Activated B cell treated with CpG ODN at 0.5 μM for 24 hours (primary cell): ENCODE measurements around the gene AS3MT. TPM values are rescaled to one million over a fixed set of nuclear protein-coding genes. Genes with fewer than 3 reads are reported as not detected.

Source experiments
- ATAC-seq: fragments of 200-7000 bp; cut with Tn5 transposase; one replicate; pipeline ENCODE4 v1.10.0; 2021; ENCODE audit warnings: low read depth, mild to moderate bottlenecking, moderate library complexity
- CTCF ChIA-PET: fragments of 350-600 bp; sonication (Branson Sonifier 250); formaldehyde crosslinking; loops from one replicate; lab custom pipeline; 2021; ENCODE audit warnings: antibody characterized with exemption; lab: Charles Lee
- POLR2A ChIA-PET: fragments of 350-600 bp; sonication (Branson Sonifier 250); formaldehyde crosslinking; loops from one replicate; lab custom pipeline; 2021; ENCODE audit warnings: antibody characterized with exemption; lab: Charles Lee
- DNase-seq: peaks from one replicate; pipeline ENCODE4 v3.0.0; 2022
- H3K27ac Mint-ChIP-seq: one replicate; pipeline ENCODE4 v1.8.0; 2020; ENCODE audit warnings: mixed read lengths
- H3K27me3 Mint-ChIP-seq: one replicate; pipeline ENCODE4 v1.8.0; 2021; ENCODE audit warnings: mixed read lengths
- H3K36me3 Mint-ChIP-seq: one replicate; pipeline ENCODE4 v1.8.0; 2021; ENCODE audit warnings: low read depth, mixed read lengths
- H3K4me1 Mint-ChIP-seq: one replicate; pipeline ENCODE4 v1.8.0; 2021; ENCODE audit warnings: mixed read lengths
- H3K4me3 Mint-ChIP-seq: one replicate; pipeline ENCODE4 v1.8.0; 2020; ENCODE audit warnings: mild to moderate bottlenecking, mixed read lengths
- H3K9me3 Mint-ChIP-seq: one replicate; pipeline ENCODE4 v1.8.0; 2020; ENCODE audit warnings: mixed read lengths
- intact Hi-C: fragments of 100-400 bp; cut with micrococcal nuclease; formaldehyde crosslinking; loops from one replicate; pipeline ENCODE4 v1.15.1; 2024
- total RNA-seq: library from RNA; stranded (reverse); gene quantifications from 2 replicates; pipeline ENCODE4 v1.2.3, GENCODE V29; 2022
- TF ChIP-seq, protein P1 (sequence below): fragments of 200-600 bp; IDR thresholded peaks from one replicate; pipeline ENCODE4 v1.8.0; 2022; ENCODE audit warnings: antibody characterized with exemption, mild to moderate bottlenecking

AS3MT gene
- total RNA-seq, 1 donor from 2014 or later, result 0.31 TPM

DNA sequence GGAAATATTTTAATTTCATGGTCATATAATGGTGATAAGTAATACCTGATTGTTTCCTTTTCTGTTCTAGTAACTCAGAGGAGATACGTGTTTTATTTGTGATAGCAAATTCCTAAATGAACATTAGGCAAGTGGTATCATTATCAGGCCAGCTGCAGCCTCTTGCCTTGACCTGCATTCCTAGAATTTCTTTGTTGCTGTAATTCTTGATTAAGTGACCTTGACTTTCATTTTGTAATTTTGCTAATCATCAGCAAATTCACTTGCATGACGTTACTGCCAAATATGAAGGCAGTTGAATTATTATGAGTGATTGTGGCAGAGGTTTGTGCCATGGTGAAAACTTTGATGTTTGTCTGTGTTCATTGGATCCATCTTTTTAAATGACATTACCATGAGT, 5.6 kb upstream of the AS3MT start:
- Mint-ChIP-seq H3K36me3 (peaks cover 40% of the 10 kb centered on the region), H3K4me1 (no peaks in the 10 kb centered on the region), H3K4me3 (no peak overlapping the region), H3K9me3 (no peaks in the 10 kb centered on the region), H3K27ac (no peak overlapping the region), H3K27me3 (no peaks in the 10 kb centered on the region)
- CTCF ChIA-PET, result no interaction called here
- ATAC-seq (no peak), DNase-seq (no peak)
- intact Hi-C loops, result no loop called here
- TF ChIP-seq, protein P1, sequence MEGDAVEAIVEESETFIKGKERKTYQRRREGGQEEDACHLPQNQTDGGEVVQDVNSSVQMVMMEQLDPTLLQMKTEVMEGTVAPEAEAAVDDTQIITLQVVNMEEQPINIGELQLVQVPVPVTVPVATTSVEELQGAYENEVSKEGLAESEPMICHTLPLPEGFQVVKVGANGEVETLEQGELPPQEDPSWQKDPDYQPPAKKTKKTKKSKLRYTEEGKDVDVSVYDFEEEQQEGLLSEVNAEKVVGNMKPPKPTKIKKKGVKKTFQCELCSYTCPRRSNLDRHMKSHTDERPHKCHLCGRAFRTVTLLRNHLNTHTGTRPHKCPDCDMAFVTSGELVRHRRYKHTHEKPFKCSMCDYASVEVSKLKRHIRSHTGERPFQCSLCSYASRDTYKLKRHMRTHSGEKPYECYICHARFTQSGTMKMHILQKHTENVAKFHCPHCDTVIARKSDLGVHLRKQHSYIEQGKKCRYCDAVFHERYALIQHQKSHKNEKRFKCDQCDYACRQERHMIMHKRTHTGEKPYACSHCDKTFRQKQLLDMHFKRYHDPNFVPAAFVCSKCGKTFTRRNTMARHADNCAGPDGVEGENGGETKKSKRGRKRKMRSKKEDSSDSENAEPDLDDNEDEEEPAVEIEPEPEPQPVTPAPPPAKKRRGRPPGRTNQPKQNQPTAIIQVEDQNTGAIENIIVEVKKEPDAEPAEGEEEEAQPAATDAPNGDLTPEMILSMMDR, result no peak
- POLR2A ChIA-PET, result no interaction called here

DNA sequence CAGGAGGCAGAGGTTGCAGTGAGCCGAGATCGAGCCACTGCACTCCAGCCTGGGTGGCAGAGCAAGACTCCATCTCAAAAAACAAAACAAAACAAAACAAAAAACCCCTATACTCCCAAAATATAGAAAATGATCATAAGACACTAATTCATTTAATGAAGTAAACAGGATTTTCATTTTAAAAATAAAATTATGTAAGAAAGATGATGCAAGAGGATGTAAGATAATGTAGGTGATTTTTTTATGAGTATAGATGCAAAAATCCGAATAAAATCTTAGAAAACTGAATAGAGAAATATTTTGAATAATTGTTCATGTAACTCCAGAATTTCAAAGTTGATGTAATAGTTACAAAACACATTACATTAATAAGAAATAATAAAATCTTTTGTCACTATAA, 3.6 kb upstream of the AS3MT start:
- ATAC-seq (no peak), DNase-seq (no peak)
- TF ChIP-seq, protein P1, result no peak
- ChIA-PET POLR2A (no interaction called here), CTCF (no interaction called here)
- Mint-ChIP-seq H3K36me3 (peaks cover 30% of the 10 kb centered on the region), H3K4me3 (no peak overlapping the region), H3K9me3 (no peaks in the 10 kb centered on the region), H3K27me3 (peaks cover 17% of the 10 kb centered on the region), H3K4me1 (peaks cover 16% of the 10 kb centered on the region), H3K27ac (no peak overlapping the region)
- intact Hi-C loops, result no loop called here

DNA sequence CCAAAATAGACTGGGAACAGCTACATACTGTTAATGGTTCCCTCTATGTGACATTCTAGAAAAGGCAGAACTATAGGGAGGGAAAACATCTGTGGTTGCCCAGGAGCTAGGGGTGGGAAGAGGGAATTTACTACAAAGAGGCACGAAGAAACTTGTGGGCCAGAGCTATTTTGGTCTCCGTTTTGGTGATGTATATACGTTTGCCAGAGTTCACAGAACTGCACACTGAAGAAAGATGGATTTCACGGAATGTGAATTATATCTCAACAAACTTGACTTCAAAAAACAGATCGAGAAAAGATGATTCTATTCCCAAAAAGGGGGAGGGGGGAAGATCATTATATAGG, 386 bp upstream of the AS3MT start:
- ATAC-seq (no peak), DNase-seq (no peak)
- Mint-ChIP-seq H3K36me3 (peaks cover 8% of the 10 kb centered on the region), H3K27me3 (peaks cover 22% of the 10 kb centered on the region), H3K4me1 (peaks cover 16% of the 10 kb centered on the region), H3K4me3 (peak overlapping the region; percentile 64), H3K27ac (no peak overlapping the region), H3K9me3 (no peaks in the 10 kb centered on the region)
- POLR2A ChIA-PET, result no interaction called here
- intact Hi-C loops, result no loop called here
- TF ChIP-seq, protein P1, result no peak
- CTCF ChIA-PET, result interaction anchor here (1.2 kb wide), 1 partner anchor 34 kb away, joined by 3 read pairs; no protein-coding TSS in a partner anchor

DNA sequence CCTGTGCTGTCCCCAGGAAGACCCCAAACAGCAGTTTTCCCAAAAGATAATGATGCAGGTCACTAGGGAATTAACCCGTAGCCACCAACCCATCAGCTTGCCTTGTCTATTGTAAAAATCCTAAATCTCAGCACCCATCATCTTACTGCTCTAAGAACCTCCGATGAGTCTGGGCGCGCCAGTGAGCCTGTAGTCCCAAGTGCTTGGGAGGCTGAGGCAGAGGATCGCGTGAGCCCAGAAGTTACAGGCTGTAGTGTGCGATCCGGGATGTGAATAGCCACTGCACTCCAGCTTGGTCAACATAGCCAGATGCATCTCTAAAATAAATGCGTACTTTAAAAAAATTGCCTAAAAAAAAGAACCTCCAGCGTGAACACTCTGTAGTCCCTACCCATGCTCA, 951 bp downstream of the AS3MT start:
- peak overlapping the region; percentile 68 for H3K4me3 Mint-ChIP-seq
- ATAC-seq (no peak), DNase-seq (no peak)
- TF ChIP-seq, protein P1, result no peak
- H3K27ac Mint-ChIP-seq, result no peak overlapping the region
- ChIA-PET POLR2A (no interaction called here), CTCF (interaction anchor here (1.0 kb wide), 1 partner anchor 48 kb away, joined by 3 read pairs; the partner anchor contains the start of gene CNNM2)
- H3K36me3 Mint-ChIP-seq, result peaks cover 4% of the 10 kb centered on the region
- no peaks in the 10 kb centered on the region for H3K9me3 Mint-ChIP-seq
- intact Hi-C loops, result no loop called here
- peaks cover 16% of the 10 kb centered on the region for H3K4me1 Mint-ChIP-seq
- peaks cover 26% of the 10 kb centered on the region for H3K27me3 Mint-ChIP-seq

DNA sequence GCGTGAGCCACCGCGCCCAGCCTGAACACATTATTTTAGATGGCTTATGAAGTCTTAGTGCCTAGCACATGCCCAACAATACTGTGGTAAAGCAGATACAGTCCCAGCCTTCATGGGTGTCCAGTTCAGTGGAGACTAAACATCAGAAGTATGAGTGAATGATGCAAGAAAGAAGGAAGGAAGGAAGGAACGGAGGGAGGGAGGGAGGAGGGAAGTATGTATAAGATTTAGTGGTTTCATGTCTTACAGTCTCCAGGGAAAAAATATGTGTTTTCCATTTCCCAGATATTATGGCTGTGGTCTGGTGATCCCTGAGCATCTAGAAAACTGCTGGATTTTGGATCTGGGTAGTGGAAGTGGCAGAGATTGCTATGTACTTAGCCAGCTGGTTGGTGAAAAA, 2.9 kb downstream of the AS3MT start:
- Mint-ChIP-seq H3K9me3 (no peaks in the 10 kb centered on the region), H3K36me3 (no peaks in the 10 kb centered on the region), H3K4me3 (no peak overlapping the region), H3K4me1 (peaks cover 16% of the 10 kb centered on the region), H3K27ac (no peak overlapping the region), H3K27me3 (peaks cover 26% of the 10 kb centered on the region)
- CTCF ChIA-PET, result no interaction called here
- POLR2A ChIA-PET, result no interaction called here
- no peak for DNase-seq
- intact Hi-C loops, result no loop called here
- ATAC-seq, result no peak
- TF ChIP-seq, protein P1, result no peak
